ENCODE measurements around the gene AAMDC. TPM values are rescaled to one million over a fixed set of nuclear protein-coding genes. Genes with fewer than 3 reads are reported as not detected.
"Not testable (repeated sequence)": the region's sequence is repeated elsewhere in the genome, so short reads cannot be mapped to it uniquely, and the experiment has no call there.

AAMDC gene
- total RNA-seq, 1 donor from 2014 or later = 25.2 TPM

DNA sequence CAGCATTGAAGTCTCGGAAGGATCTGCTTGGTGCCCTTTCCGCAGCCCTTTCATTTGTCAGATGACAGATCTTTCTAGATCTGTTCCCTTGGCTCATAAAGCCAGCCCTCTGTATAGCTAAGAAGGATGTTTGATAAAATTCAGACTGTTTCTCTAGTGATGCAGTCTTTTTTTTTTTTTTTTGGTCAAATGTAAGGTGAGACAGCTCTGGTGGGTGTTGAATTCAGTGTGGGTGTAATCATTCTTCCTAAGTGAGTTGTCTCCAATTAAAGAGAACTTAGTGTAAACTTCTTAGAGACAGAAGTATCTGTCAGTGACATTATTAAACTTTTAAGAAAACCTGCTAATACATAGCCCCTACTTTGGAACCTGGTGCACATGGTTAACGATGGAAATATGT is 53.3 kb downstream of the AAMDC start:
- Histone ChIP-seq H2AFZ (replicated peaks) (no peak overlapping the region), H3K4me1 (no peaks in the 10 kb centered on the region), H3K4me3 (no peak overlapping the region), H3K79me2 (ENCODE audit: low read depth) (no peaks in the 10 kb centered on the region), H3K36me3 (no peaks in the 10 kb centered on the region), H3K9ac (no peak overlapping the region), H3K27me3 (no peaks in the 10 kb centered on the region), H3K27ac (no peak overlapping the region), H4K20me1 (ENCODE audit: low read depth) (no peaks in the 10 kb centered on the region), H3K9me3 (ENCODE audit: low read depth) (no peaks in the 10 kb centered on the region), H3K4me2 (no peak overlapping the region), H3F3A (ENCODE audit: low read depth) (no peaks in the 10 kb centered on the region)
- Mint-ChIP-seq H3K9me3 (no peaks in the 10 kb centered on the region), H3K27me3 (ENCODE audit: insufficient read depth, low read depth) (no peaks in the 10 kb centered on the region), H3K4me3 (no peak overlapping the region), H3K4me1 (no peaks in the 10 kb centered on the region), H3K27ac (no peak overlapping the region), H3K36me3 (peaks cover 10% of the 10 kb centered on the region)
- TF ChIP-seq, protein P1, sequence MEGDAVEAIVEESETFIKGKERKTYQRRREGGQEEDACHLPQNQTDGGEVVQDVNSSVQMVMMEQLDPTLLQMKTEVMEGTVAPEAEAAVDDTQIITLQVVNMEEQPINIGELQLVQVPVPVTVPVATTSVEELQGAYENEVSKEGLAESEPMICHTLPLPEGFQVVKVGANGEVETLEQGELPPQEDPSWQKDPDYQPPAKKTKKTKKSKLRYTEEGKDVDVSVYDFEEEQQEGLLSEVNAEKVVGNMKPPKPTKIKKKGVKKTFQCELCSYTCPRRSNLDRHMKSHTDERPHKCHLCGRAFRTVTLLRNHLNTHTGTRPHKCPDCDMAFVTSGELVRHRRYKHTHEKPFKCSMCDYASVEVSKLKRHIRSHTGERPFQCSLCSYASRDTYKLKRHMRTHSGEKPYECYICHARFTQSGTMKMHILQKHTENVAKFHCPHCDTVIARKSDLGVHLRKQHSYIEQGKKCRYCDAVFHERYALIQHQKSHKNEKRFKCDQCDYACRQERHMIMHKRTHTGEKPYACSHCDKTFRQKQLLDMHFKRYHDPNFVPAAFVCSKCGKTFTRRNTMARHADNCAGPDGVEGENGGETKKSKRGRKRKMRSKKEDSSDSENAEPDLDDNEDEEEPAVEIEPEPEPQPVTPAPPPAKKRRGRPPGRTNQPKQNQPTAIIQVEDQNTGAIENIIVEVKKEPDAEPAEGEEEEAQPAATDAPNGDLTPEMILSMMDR (IDR thresholded peaks at IDR 0.05) = no peak
- no peak for TF ChIP-seq EZH2phosphoT487 (IDR thresholded peaks at IDR 0.05)
- no peak for TF ChIP-seq EZH2 (IDR thresholded peaks at IDR 0.05)
- no peak for DNase-seq (ENCODE audit: low spot score)

DNA sequence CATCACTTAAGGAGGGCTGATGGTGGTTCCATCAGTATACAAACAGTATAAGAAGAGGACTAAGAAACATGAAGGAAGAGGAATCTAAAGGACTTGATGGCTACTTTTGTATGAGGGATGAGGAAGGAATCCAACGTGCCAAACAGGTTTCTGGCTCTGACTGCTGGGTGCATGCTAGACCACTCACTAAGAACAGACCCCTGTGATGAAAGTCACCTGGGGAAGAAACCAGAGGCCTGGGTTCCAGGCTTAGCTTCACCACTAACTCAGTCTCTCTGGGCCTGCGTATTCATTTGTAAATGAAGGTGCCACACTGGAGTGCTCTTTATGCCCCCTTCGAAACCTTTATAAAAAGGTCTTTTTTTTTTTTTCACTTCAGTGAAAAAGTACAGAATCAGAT is 55.1 kb downstream of the AAMDC start:
- TF ChIP-seq EZH2 (IDR thresholded peaks at IDR 0.05) (no peak), EZH2phosphoT487 (IDR thresholded peaks at IDR 0.05) (no peak)
- TF ChIP-seq, protein P1 (IDR thresholded peaks at IDR 0.05) = no peak
- Histone ChIP-seq H3K9me3 (ENCODE audit: low read depth) (no peaks in the 10 kb centered on the region), H3K9ac (no peak overlapping the region), H3K4me2 (no peak overlapping the region), H4K20me1 (ENCODE audit: low read depth) (no peaks in the 10 kb centered on the region), H3K27me3 (no peaks in the 10 kb centered on the region), H3F3A (ENCODE audit: low read depth) (no peaks in the 10 kb centered on the region), H2AFZ (replicated peaks) (no peak overlapping the region), H3K27ac (no peak overlapping the region), H3K4me3 (no peak overlapping the region), H3K79me2 (ENCODE audit: low read depth) (no peaks in the 10 kb centered on the region), H3K4me1 (no peaks in the 10 kb centered on the region), H3K36me3 (no peaks in the 10 kb centered on the region)
- H3K36me3 Mint-ChIP-seq = peaks cover 6% of the 10 kb centered on the region
- no peak overlapping the region for H3K27ac Mint-ChIP-seq
- H3K4me1 Mint-ChIP-seq = no peaks in the 10 kb centered on the region
- no peak for DNase-seq (ENCODE audit: low spot score)
- H3K9me3 Mint-ChIP-seq = no peaks in the 10 kb centered on the region
- H3K27me3 Mint-ChIP-seq (ENCODE audit: insufficient read depth, low read depth) = no peaks in the 10 kb centered on the region
- no peak overlapping the region for H3K4me3 Mint-ChIP-seq

DNA sequence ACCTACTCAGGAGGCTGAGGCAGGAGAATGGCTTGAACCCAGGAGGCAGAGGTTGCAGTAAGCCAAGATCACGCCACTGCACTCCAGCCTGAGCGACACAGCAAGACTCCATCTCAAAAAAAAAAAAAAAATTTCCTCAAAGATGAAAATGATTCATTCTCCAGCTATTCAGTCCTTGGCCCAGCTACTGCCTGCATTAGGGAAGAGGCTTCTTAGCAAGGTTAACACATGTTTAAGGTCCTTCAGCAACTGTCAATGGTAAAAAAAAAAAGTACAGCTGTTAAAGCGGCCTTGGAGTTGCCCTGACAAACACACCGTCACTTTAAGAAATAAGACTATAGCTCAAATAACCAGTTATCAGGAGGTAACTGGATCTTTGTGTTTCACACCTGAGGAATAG is 57.3 kb downstream of the AAMDC start:
- H3K27ac ChIP-seq; H2AFZ ChIP-seq (replicated peaks); H3K9me3 Mint-ChIP-seq; H3K4me3 ChIP-seq; H3K4me3 Mint-ChIP-seq; H3K36me3 ChIP-seq; H4K20me1 ChIP-seq (ENCODE audit: low read depth); H3K9ac ChIP-seq; H3K36me3 Mint-ChIP-seq; H3K27me3 ChIP-seq; H3K27me3 Mint-ChIP-seq (ENCODE audit: insufficient read depth, low read depth); H3F3A ChIP-seq (ENCODE audit: low read depth); H3K9me3 ChIP-seq (ENCODE audit: low read depth); H3K4me1 Mint-ChIP-seq; DNase-seq (ENCODE audit: low spot score); H3K4me1 ChIP-seq; H3K79me2 ChIP-seq (ENCODE audit: low read depth); H3K27ac Mint-ChIP-seq; H3K4me2 ChIP-seq: not testable (repeated sequence)

DNA sequence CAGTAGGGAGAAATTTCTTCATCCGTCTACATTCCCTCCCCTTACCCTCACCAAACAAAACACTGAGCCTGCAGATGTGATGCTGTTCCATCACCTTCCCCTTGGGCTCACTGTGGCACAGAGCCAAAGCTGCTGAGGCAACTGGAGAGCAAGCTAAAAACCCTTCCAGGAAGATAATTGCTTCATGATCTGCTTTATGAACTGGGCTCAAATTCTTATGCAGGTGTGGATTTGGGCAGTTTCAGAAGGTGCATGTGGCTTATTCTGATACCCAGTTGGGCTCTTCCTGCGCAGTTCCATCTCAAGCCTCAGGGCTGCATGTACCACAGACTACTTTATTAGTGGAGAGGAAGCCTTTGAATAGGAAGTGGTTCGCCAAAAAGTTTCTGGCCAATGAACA is 58.3 kb downstream of the AAMDC start:
- no peaks in the 10 kb centered on the region for H3K9me3 Mint-ChIP-seq
- Histone ChIP-seq H3K9ac (no peak overlapping the region), H3K79me2 (ENCODE audit: low read depth) (no peaks in the 10 kb centered on the region), H4K20me1 (ENCODE audit: low read depth) (no peaks in the 10 kb centered on the region), H3K9me3 (ENCODE audit: low read depth) (no peaks in the 10 kb centered on the region), H3F3A (ENCODE audit: low read depth) (no peaks in the 10 kb centered on the region), H3K4me3 (no peak overlapping the region), H3K27ac (no peak overlapping the region), H3K4me2 (no peak overlapping the region), H3K4me1 (no peaks in the 10 kb centered on the region), H2AFZ (replicated peaks) (no peak overlapping the region), H3K36me3 (no peaks in the 10 kb centered on the region), H3K27me3 (no peaks in the 10 kb centered on the region)
- TF ChIP-seq, protein P1 (IDR thresholded peaks at IDR 0.05) = no peak
- no peak for TF ChIP-seq EZH2phosphoT487 (IDR thresholded peaks at IDR 0.05)
- no peak for TF ChIP-seq EZH2 (IDR thresholded peaks at IDR 0.05)
- peaks cover 5% of the 10 kb centered on the region for H3K36me3 Mint-ChIP-seq
- H3K27ac Mint-ChIP-seq = no peak overlapping the region
- no peak for DNase-seq (ENCODE audit: low spot score)
- no peaks in the 10 kb centered on the region for H3K4me1 Mint-ChIP-seq
- peaks cover 3% of the 10 kb centered on the region for H3K27me3 Mint-ChIP-seq (ENCODE audit: insufficient read depth, low read depth)
- H3K4me3 Mint-ChIP-seq = no peak overlapping the region

Measured in neural progenitor cell (in vitro differentiated cells).